Naive thymus-derived CD4-positive, alpha-beta T cell (primary cell): ENCODE data around the gene GALNT2. TPM values are rescaled to one million over a fixed set of nuclear protein-coding genes. Genes with fewer than 3 reads are reported as not detected.
A peak's percentile ranks its signal among the peaks of the same experiment; 100 is the strongest.

Experiments
- ATAC-seq: fragments of 150-1000 bp; cut with Tn5 transposase; 2 replicates; pipeline ENCODE4 v1.10.0; 2021; ENCODE audit warnings: mild to moderate bottlenecking, moderate library complexity
- CTCF ChIA-PET: fragments of 350-600 bp; sonication (Branson Sonifier 250); formaldehyde crosslinking; loops from one replicate; lab custom pipeline; 2021; ENCODE audit warnings: antibody characterized with exemption; lab: Charles Lee
- POLR2A ChIA-PET: fragments of 350-600 bp; sonication (Branson Sonifier 250); formaldehyde crosslinking; loops from one replicate; lab custom pipeline; 2021; ENCODE audit warnings: antibody characterized with exemption, inconsistent platforms; lab: Charles Lee
- DNase-seq, 9 donors: peaks; one replicate each; pipeline versions ENCODE4 v3.0.0 to v3.0.0-alpha.2; 2020 to 2022; ENCODE audit warnings: mixed read lengths in 1 of 9
- H3K27ac ChIP-seq: one replicate; pipeline ENCODE4 v1.7.0; 2013; ENCODE audit warnings: mild to moderate bottlenecking, low read depth, low read length, moderate library complexity
- H3K27me3 ChIP-seq, 2 donors: one replicate each; pipeline ENCODE4 v1.7.0; 2013; ENCODE audit warnings: low read length in 2 of 2, mild to moderate bottlenecking in 2 of 2, moderate library complexity in 2 of 2; ENCODE audit not compliant: control insufficient read depth in 2 of 2, insufficient read depth in 2 of 2
- H3K36me3 ChIP-seq, 3 experiments: 1 replicate in 2 of 3; 2 replicates in 1 of 3; pipeline ENCODE4 v1.7.0; 2013; ENCODE audit warnings: low read length in 3 of 3, mild to moderate bottlenecking in 3 of 3, moderate library complexity in 1 of 3; ENCODE audit not compliant: insufficient read depth in 3 of 3, control insufficient read depth in 2 of 3
- H3K4me1 ChIP-seq, 2 donors: one replicate each; pipeline ENCODE4 v1.7.0; 2013; ENCODE audit warnings: low read length in 2 of 2, mild to moderate bottlenecking in 2 of 2, moderate library complexity in 1 of 2; ENCODE audit not compliant: control insufficient read depth in 2 of 2, insufficient read depth in 2 of 2
- H3K4me3 ChIP-seq: 2 replicates; pipeline ENCODE4 v1.7.0; 2013; ENCODE audit warnings: mild to moderate bottlenecking, low read length
- H3K9me3 ChIP-seq, 3 experiments: 1 replicate in 2 of 3; 2 replicates in 1 of 3; pipeline ENCODE4 v1.7.0; 2013; ENCODE audit warnings: low read length in 3 of 3; ENCODE audit not compliant: control insufficient read depth in 2 of 3
- H3K27ac Mint-ChIP-seq, 9 donors: one replicate each; pipeline ENCODE4 v1.8.0; 2020 to 2022; ENCODE audit warnings: mixed read lengths in 9 of 9, mild to moderate bottlenecking in 8 of 9, moderate library complexity in 5 of 9, inconsistent platforms in 2 of 9
- H3K27me3 Mint-ChIP-seq, 5 donors: one replicate each; pipeline ENCODE4 v1.8.0; 2021 to 2022; ENCODE audit warnings: mixed read lengths in 5 of 5, mild to moderate bottlenecking in 1 of 5
- H3K36me3 Mint-ChIP-seq, 5 donors: one replicate each; pipeline ENCODE4 v1.8.0; 2020 to 2022; ENCODE audit warnings: mixed read lengths in 5 of 5, mild to moderate bottlenecking in 3 of 5, inconsistent platforms in 1 of 5
- H3K4me1 Mint-ChIP-seq, 7 donors: one replicate each; pipeline ENCODE4 v1.8.0; 2020 to 2022; ENCODE audit warnings: mixed read lengths in 7 of 7, mild to moderate bottlenecking in 3 of 7, inconsistent platforms in 1 of 7
- H3K4me3 Mint-ChIP-seq, 10 donors: one replicate each; pipeline ENCODE4 v1.8.0; 2020 to 2022; ENCODE audit warnings: mild to moderate bottlenecking in 10 of 10, mixed read lengths in 10 of 10, moderate library complexity in 6 of 10, inconsistent platforms in 2 of 10
- H3K9me3 Mint-ChIP-seq, 11 donors: one replicate each; pipeline ENCODE4 v1.8.0; 2020 to 2022; ENCODE audit warnings: mixed read lengths in 11 of 11, mild to moderate bottlenecking in 4 of 11, inconsistent platforms in 1 of 11, moderate library complexity in 1 of 11
- intact Hi-C, 2 donors: fragments of 100-400 bp; cut with micrococcal nuclease; formaldehyde crosslinking; loops; one replicate each; pipeline ENCODE4 v1.15.1; 2023
- polyA plus RNA-seq, 2 donors: library from polyadenylated mRNA; unstranded; fragments of 300-500 nt; fragmentation: Illumina TruSeq; gene quantifications; one replicate each; pipeline ENCODE4 v1.2.3, GENCODE V29; 2021
- total RNA-seq, 6 experiments: library from RNA in 5 of 6; stranded (reverse) in 5 of 6; gene quantifications; 1 replicate in 5 of 6; 2 replicates in 1 of 6; pipeline ENCODE4 v1.2.3 and lab custom pipeline; 2021 to 2026

Gene GALNT2
- total and polyA plus RNA-seq, 7 experiments from 2014 or later = 12.0 to 32.7 (median 23.3) TPM

- peaks cover 0 to 4% (median 0%) of the 10 kb centered on the region in 11 donors for H3K9me3 Mint-ChIP-seq
- no peak for DNase-seq
- ChIA-PET CTCF (no interaction called here), POLR2A (no interaction called here)
- H3K4me3 ChIP-seq = no peak overlapping the region
- H3K27me3 ChIP-seq = no peaks in the 10 kb centered on the region
- peaks cover 24 to 57% (median 45%) of the 10 kb centered on the region in 7 donors for H3K4me1 Mint-ChIP-seq
- no peak overlapping the region for H3K27ac ChIP-seq
- no peaks in the 10 kb centered on the region for H3K27me3 Mint-ChIP-seq
- H3K27ac Mint-ChIP-seq = peak overlapping the region in 2 of 9 donors; percentile 40 to 42
- intact Hi-C loops = no loop called here
- no peaks in the 10 kb centered on the region for H3K4me1 ChIP-seq
- no peak for ATAC-seq
- no peaks in the 10 kb centered on the region for H3K9me3 ChIP-seq
- no peak overlapping the region for H3K4me3 Mint-ChIP-seq
- H3K36me3 ChIP-seq = peaks cover 0 to 1% (median 0%) of the 10 kb centered on the region in 3 experiments
- peaks cover 0 to 53% (median 13%) of the 10 kb centered on the region in 5 donors for H3K36me3 Mint-ChIP-seq
Observed at GRCh38 chr1:230210981-230211336, 143.9 kb downstream of the GALNT2 start.

GRCh38 chr1:230211436-230212145 is 144.6 kb downstream of the GALNT2 start:
- no peaks in the 10 kb centered on the region for H3K9me3 ChIP-seq
- intact Hi-C loops = no loop called here
- H3K36me3 Mint-ChIP-seq = peaks cover 0 to 49% (median 11%) of the 10 kb centered on the region in 5 donors
- ATAC-seq (no peak), DNase-seq (no peak)
- H3K4me1 ChIP-seq = no peaks in the 10 kb centered on the region
- CTCF ChIA-PET = no interaction called here
- no peaks in the 10 kb centered on the region for H3K36me3 ChIP-seq
- POLR2A ChIA-PET = no interaction called here
- no peak overlapping the region for H3K4me3 ChIP-seq
- H3K4me3 Mint-ChIP-seq = peak overlapping the region in 3 of 10 donors; percentile 46 to 81 (median 53)
- no peaks in the 10 kb centered on the region for H3K27me3 ChIP-seq
- H3K27me3 Mint-ChIP-seq = no peaks in the 10 kb centered on the region
- no peak overlapping the region for H3K27ac ChIP-seq
- peak overlapping the region in 8 of 9 donors; percentile 3 to 84 (median 48) for H3K27ac Mint-ChIP-seq
- H3K9me3 Mint-ChIP-seq = peaks cover 0 to 4% (median 0%) of the 10 kb centered on the region in 11 donors
- H3K4me1 Mint-ChIP-seq = peaks cover 24 to 57% (median 45%) of the 10 kb centered on the region in 7 donors

- peak overlapping the region in 5 of 10 donors; percentile 6 to 81 (median 28) for H3K4me3 Mint-ChIP-seq
- ATAC-seq (peak; percentile 63), DNase-seq (no peak)
- H3K4me1 Mint-ChIP-seq = peaks cover 29 to 54% (median 49%) of the 10 kb centered on the region in 7 donors
- peaks cover 0 to 4% (median 0%) of the 10 kb centered on the region in 11 donors for H3K9me3 Mint-ChIP-seq
- H3K27ac Mint-ChIP-seq = peak overlapping the region in 7 of 9 donors; percentile 0 to 84 (median 63)
- H3K36me3 ChIP-seq = no peaks in the 10 kb centered on the region
- peaks cover 0 to 49% (median 17%) of the 10 kb centered on the region in 5 donors for H3K36me3 Mint-ChIP-seq
- no peaks in the 10 kb centered on the region for H3K27me3 ChIP-seq
- no peak overlapping the region for H3K4me3 ChIP-seq
- H3K27me3 Mint-ChIP-seq = no peaks in the 10 kb centered on the region
- ChIA-PET CTCF (no interaction called here), POLR2A (no interaction called here)
- intact Hi-C loops = no loop called here
- no peaks in the 10 kb centered on the region for H3K4me1 ChIP-seq
- H3K9me3 ChIP-seq = no peaks in the 10 kb centered on the region
- H3K27ac ChIP-seq = no peak overlapping the region
Observed at GRCh38 chr1:230212405-230212936, 145.4 kb downstream of the GALNT2 start.

- no peaks in the 10 kb centered on the region for H3K36me3 ChIP-seq
- no peak overlapping the region for H3K4me3 ChIP-seq
- DNase-seq (no peak), ATAC-seq (no peak)
- intact Hi-C loops = no loop called here
- H3K9me3 ChIP-seq = no peaks in the 10 kb centered on the region
- Mint-ChIP-seq H3K27me3 (no peaks in the 10 kb centered on the region), H3K36me3 (peaks cover 0 to 58% (median 19%) of the 10 kb centered on the region in 5 donors), H3K4me3 (no peak overlapping the region), H3K27ac (no peak overlapping the region), H3K4me1 (peaks cover 29 to 55% (median 39%) of the 10 kb centered on the region in 7 donors), H3K9me3 (peaks cover 0 to 4% (median 0%) of the 10 kb centered on the region in 11 donors)
- H3K27me3 ChIP-seq = no peaks in the 10 kb centered on the region
- H3K27ac ChIP-seq = no peak overlapping the region
- POLR2A ChIA-PET = no interaction called here
- no peaks in the 10 kb centered on the region for H3K4me1 ChIP-seq
- CTCF ChIA-PET = interaction anchor here (0.7 kb wide), 1 partner anchor 9 kb away, joined by 3 read pairs; no protein-coding TSS in a partner anchor
Observed at GRCh38 chr1:230215031-230215430, 148.0 kb downstream of the GALNT2 start.

GRCh38 chr1:230215529-230215928 is 148.5 kb downstream of the GALNT2 start:
- H3K9me3 Mint-ChIP-seq = peaks cover 0 to 4% (median 0%) of the 10 kb centered on the region in 11 donors
- no peak for ATAC-seq
- H3K4me3 Mint-ChIP-seq = no peak overlapping the region
- Histone ChIP-seq H3K9me3 (no peaks in the 10 kb centered on the region), H3K36me3 (no peaks in the 10 kb centered on the region), H3K4me3 (no peak overlapping the region), H3K27me3 (no peaks in the 10 kb centered on the region), H3K27ac (no peak overlapping the region), H3K4me1 (no peaks in the 10 kb centered on the region)
- no peak overlapping the region for H3K27ac Mint-ChIP-seq
- CTCF ChIA-PET = no interaction called here
- POLR2A ChIA-PET = no interaction called here
- intact Hi-C loops = no loop called here
- DNase-seq = no peak
- peaks cover 0 to 55% (median 19%) of the 10 kb centered on the region in 5 donors for H3K36me3 Mint-ChIP-seq
- H3K27me3 Mint-ChIP-seq = no peaks in the 10 kb centered on the region
- H3K4me1 Mint-ChIP-seq = peaks cover 29 to 56% (median 40%) of the 10 kb centered on the region in 7 donors

GRCh38 chr1:230216896-230217295 is 149.9 kb downstream of the GALNT2 start:
- CTCF ChIA-PET = no interaction called here
- Mint-ChIP-seq H3K4me3 (no peak overlapping the region), H3K4me1 (peaks cover 23 to 55% (median 45%) of the 10 kb centered on the region in 7 donors), H3K27ac (peak overlapping the region in 1 of 9 donors; percentile 32), H3K9me3 (peaks cover 0 to 4% (median 0%) of the 10 kb centered on the region in 11 donors), H3K36me3 (peaks cover 0 to 46% (median 14%) of the 10 kb centered on the region in 5 donors), H3K27me3 (no peaks in the 10 kb centered on the region)
- POLR2A ChIA-PET = no interaction called here
- H3K4me1 ChIP-seq = no peaks in the 10 kb centered on the region
- ATAC-seq (no peak), DNase-seq (no peak)
- H3K9me3 ChIP-seq = no peaks in the 10 kb centered on the region
- H3K36me3 ChIP-seq = no peaks in the 10 kb centered on the region
- no peak overlapping the region for H3K27ac ChIP-seq
- intact Hi-C loops = no loop called here
- H3K4me3 ChIP-seq = no peak overlapping the region
- no peaks in the 10 kb centered on the region for H3K27me3 ChIP-seq
